Epithelial cell of esophagus (primary cell): Measurements from ENCODE around the gene IFNA14.

ENCODE experiments used
- DNase-seq: peaks from one replicate; pipeline ENCODE4 v3.0.0; 2010; ENCODE audit warnings: low read depth
- H3K4me3 ChIP-seq: 2 replicates; pipeline ENCODE4 v1.5.1; 2011; ENCODE audit warnings: mild to moderate bottlenecking, low read length, control low read depth
- TF ChIP-seq, protein P1 (sequence below): IDR thresholded peaks from 2 replicates; pipeline ENCODE4 v1.5.1; 2011; ENCODE audit warnings: low read depth, mild to moderate bottlenecking, low read length, control low read depth, inconsistent platforms; ENCODE audit not compliant: insufficient read depth; ENCODE audit errors: missing control alignments

IFNA14 gene

DNA sequence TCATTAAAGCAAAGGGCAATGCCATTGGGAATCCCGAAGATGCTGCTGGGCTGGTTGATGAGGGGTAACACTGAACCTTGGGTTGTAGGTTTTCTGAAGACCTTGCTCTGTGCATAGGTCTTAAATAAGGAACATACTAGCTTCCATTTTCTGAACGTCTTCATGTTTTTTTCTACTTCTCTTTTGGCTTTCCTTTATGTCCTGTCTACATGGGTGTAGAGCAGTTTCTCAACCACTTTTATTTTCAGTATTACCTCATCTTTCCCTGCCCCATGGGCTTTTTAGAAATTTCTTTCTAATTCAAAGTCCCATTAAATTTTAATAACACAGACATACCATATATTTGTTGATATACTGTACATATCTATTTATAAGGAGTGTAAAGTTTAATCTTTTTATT is at the start of gene IFNA14:
Gene IFNA14, minus strand, starts transcription at position 95 of the 400 bp plus-strand sequence. Its CDS starts 70 bp downstream, at position 25.
- TF ChIP-seq, protein P1, sequence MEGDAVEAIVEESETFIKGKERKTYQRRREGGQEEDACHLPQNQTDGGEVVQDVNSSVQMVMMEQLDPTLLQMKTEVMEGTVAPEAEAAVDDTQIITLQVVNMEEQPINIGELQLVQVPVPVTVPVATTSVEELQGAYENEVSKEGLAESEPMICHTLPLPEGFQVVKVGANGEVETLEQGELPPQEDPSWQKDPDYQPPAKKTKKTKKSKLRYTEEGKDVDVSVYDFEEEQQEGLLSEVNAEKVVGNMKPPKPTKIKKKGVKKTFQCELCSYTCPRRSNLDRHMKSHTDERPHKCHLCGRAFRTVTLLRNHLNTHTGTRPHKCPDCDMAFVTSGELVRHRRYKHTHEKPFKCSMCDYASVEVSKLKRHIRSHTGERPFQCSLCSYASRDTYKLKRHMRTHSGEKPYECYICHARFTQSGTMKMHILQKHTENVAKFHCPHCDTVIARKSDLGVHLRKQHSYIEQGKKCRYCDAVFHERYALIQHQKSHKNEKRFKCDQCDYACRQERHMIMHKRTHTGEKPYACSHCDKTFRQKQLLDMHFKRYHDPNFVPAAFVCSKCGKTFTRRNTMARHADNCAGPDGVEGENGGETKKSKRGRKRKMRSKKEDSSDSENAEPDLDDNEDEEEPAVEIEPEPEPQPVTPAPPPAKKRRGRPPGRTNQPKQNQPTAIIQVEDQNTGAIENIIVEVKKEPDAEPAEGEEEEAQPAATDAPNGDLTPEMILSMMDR, result no peak
- H3K4me3 ChIP-seq, result no peak within 1 kb of the TSS
- no peak for DNase-seq

DNA sequence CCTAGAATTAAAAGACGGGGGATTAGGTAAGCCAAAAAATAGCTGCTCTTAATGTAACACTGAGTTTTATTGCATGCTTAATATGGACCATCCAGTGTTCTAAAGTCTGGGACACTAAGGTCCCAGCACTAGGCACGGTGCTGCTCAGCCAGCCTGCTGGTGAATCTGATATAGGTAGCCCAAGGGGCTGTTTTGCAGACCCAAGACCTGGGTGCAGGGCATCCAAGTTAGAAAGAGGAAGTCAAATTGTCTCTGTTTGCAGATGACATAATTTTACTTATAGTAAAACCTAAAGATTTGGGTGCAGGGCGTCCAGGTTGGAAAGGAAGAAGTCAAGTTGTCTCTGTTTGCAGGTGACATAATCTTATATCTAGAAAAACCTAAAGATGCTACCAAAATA is 47.5 kb upstream of the IFNA14 start:
- no peak overlapping the region for H3K4me3 ChIP-seq
- TF ChIP-seq, protein P1, result no peak

DNA sequence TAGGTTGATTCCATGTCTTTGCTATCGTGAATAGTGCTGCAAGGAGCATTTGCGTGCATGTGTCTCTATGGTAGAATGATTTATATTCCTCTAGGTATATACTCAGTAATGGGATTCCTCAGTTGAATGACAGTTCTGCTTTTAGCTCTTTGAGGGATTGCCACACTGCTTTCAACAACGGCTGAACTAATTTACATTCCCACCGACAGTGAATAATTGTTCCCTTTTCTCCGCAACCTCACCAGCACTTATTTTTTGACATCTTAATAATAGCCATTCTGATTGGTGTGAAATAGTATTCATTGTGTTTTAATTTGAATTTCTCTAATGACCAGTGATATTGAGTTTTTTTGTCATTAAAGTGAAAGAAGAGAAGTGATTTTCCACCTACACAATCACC is 46.9 kb upstream of the IFNA14 start:
- H3K4me3 ChIP-seq, result no peak overlapping the region
- no peak for DNase-seq
- TF ChIP-seq, protein P1, result no peak

More for the DNA sequence above, 47.5 kb upstream of the IFNA14 start:
- DNase-seq, result no peak

DNA sequence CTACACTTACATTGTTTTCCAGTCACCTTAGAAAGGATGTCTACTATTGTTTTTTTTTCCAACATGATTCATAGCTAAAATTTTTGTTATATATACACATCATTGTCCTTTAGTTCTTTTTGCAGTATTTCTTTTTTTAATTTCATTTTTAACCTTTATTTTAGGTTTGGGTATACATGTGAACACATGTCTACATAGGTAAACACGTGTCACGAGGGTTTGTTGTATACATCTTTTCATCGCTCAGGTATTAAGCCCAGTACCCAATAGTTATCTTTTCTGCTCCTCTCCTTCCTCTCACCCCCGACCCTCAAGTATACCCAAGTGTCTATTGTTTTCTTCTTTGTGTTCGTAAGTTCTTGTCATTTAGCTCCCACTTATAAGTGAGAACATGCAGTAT is 46.3 kb upstream of the IFNA14 start:
- no peak for DNase-seq
- no peak overlapping the region for H3K4me3 ChIP-seq
- TF ChIP-seq, protein P1, result no peak

DNA sequence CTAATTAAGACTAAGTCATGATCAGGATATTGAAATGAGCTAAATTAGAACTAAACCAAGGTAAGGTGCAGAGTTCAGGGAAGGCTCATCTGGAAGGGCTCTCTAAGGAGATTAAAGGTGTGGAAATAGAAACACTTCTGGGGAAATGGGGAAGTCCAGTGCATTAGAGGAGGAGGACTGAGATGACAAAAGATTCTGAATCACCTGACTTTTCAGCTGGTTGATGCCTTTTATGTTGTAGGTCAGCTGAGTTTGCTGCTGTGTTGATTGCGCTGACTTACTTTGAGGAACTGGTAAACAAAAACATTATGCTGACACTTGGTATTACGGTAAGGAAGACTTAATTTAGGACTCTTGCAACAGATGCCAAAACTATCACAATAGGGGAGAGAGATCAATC is 41.5 kb upstream of the IFNA14 start:
- DNase-seq, result no peak
- TF ChIP-seq, protein P1, result no peak
- no peak overlapping the region for H3K4me3 ChIP-seq

DNA sequence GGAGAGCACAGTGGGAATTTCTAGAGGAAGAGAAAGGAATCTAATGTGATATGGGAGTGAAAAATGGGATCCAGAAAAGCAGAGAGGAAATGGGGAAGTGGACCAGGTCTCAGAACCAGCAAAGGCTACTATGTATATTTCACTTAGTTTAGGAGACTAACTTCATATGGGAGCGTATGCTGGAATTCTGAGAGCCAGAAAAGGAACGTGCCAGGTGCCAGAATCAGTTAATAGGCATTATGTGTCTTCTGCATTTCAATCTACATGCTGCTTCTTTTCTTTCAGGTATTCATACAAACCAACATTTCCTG is 28.5 kb upstream of the IFNA14 start:
- DNase-seq, result no peak
- H3K4me3 ChIP-seq, result no peak overlapping the region
- TF ChIP-seq, protein P1, result no peak

DNA sequence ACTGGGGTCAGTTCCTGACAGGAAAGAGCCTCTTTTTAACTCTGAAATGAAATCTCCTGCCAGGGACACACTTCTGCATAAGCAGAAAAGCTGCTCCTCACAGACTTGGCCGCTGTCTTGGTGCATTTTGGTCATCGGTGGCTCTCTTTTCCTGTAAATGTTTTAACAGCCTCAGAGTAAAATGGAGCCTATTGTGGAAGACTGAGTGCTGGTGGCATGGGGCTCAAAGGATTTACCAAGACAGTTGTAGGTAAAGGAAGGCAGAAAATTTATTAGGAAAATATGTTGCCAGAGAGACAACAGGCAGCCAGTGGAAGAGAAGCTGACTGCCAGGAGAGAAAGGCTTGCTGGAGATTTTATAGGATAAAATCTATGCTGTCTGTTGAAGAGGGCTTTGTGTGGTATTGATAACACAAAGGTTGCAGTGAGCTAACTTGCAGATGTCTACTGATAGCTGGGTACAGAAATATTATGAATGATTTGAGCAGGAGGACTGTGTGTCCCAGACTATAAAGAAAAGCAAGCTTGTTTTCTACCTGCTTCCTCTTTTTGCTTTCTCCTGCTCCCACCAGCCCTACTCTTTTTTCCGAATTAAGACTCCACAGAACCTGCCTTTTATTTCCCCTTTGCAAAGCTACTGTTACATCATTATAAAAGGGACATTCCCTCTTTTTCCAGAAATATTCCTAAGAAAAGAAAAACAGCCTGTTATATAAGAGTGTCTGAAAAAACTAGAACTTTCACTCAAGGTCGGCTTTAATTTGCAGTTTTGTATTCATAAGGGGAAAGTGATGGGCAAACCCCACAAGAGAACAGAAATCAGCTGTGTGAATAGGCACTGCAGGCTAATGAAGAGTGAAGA is 27.9 kb upstream of the IFNA14 start:
- no peak for DNase-seq
- TF ChIP-seq, protein P1, result no peak
- no peak overlapping the region for H3K4me3 ChIP-seq
